Mucosa of descending colon (tissue), 3 donors: ENCODE measurements around the gene DNASE1L3. TPM values are rescaled to one million over a fixed set of nuclear protein-coding genes. Genes with fewer than 3 reads are reported as not detected.
A peak's percentile ranks its signal among the peaks of the same experiment; 100 is the strongest.
"Not testable (repeated sequence)": the region's sequence is repeated elsewhere in the genome, so short reads cannot be mapped to it uniquely, and the experiment has no call there.

Source experiments
- ATAC-seq: fragments of 200-7000 bp; cut with Tn5 transposase; one replicate; pipeline ENCODE4 v1.9.1; 2020; ENCODE audit warnings: mild to moderate bottlenecking, moderate library complexity
- DNase-seq, 3 donors: peaks; one replicate each; pipeline ENCODE4 v3.0.0-alpha.2; 2020
- H3K36me3 ChIP-seq: fragments of 200-600 bp; one replicate; pipeline ENCODE4 v1.8.0; 2021; ENCODE audit warnings: low read depth, mild to moderate bottlenecking
- H3K4me1 ChIP-seq: fragments of 200-600 bp; one replicate; pipeline ENCODE4 v1.8.0; 2021; ENCODE audit warnings: low read depth, mild to moderate bottlenecking
- H3K4me3 ChIP-seq: fragments of 200-600 bp; one replicate; pipeline ENCODE4 v1.8.0; 2021; ENCODE audit warnings: mild to moderate bottlenecking
- H3K9me3 ChIP-seq: fragments of 200-600 bp; one replicate; pipeline ENCODE4 v1.8.0; 2021; ENCODE audit warnings: mild to moderate bottlenecking
- intact Hi-C, 2 donors: fragments of 100-400 bp; cut with DNase I in 1 of 2; cut with micrococcal nuclease in 1 of 2; formaldehyde crosslinking; loops; one replicate each; pipeline versions ENCODE4 v1.11.0 to v1.11.1; 2022; cut with DNase I, micrococcal nuclease
- total RNA-seq, 3 donors: library from RNA; stranded (reverse); fragmentation: NEBNext Ultra II Directional in 2 of 3; extraction: Animal tissue kit (Norgen Biotek cat#: 25700) in 2 of 3; gene quantifications; one replicate each; pipeline versions ENCODE4 v1.2.1 to v1.2.4, GENCODE V29; 2021 to 2023
- TF ChIP-seq, protein P1 (sequence below): fragments of 200-600 bp; IDR thresholded peaks from one replicate; pipeline ENCODE4 v1.8.0; 2022; ENCODE audit warnings: antibody characterized with exemption, mild to moderate bottlenecking
- donor health status: DM: no; HTN: no; CAD: no; lungs with moderate emphysema.
- donor health status: DM: no; HTN: no; CAD: no.
- donor health status: DM: no; HTN: yes; CAD: no.

The DNASE1L3 gene
- total RNA-seq, 3 donors from 2014 or later: 3.3 to 9.6 (median 9.0) TPM

DNA sequence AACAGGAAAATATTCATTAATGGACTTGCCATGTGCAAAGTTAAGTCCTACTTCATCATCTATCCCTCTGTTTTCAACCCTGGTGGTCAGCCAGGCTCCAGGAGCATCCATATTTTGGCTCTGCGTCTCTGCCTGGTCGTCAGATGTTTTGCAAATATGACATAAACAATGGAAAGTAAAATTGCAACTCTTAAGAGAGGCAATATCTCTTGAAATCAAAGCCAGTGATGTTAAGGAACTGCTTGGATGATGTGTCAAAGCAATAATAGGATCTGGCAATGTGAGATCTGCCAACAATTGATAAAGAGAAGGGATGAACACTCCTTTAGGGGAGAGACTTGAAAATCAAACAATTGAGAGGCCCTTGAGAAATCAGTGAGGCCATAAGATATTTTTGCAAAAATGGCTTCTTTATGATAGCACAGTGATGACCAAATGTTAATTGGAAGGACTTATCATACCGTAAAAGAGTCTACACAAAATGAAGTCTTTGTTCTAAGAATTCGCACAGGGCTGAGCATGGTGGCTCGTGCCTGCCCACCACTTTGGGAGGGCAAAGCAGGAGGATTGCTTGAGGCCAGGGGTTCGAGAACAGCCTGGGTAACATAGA is 33.3 kb upstream of the DNASE1L3 start:
- DNase-seq (no peak), ATAC-seq (no peak)
- TF ChIP-seq, protein P1, sequence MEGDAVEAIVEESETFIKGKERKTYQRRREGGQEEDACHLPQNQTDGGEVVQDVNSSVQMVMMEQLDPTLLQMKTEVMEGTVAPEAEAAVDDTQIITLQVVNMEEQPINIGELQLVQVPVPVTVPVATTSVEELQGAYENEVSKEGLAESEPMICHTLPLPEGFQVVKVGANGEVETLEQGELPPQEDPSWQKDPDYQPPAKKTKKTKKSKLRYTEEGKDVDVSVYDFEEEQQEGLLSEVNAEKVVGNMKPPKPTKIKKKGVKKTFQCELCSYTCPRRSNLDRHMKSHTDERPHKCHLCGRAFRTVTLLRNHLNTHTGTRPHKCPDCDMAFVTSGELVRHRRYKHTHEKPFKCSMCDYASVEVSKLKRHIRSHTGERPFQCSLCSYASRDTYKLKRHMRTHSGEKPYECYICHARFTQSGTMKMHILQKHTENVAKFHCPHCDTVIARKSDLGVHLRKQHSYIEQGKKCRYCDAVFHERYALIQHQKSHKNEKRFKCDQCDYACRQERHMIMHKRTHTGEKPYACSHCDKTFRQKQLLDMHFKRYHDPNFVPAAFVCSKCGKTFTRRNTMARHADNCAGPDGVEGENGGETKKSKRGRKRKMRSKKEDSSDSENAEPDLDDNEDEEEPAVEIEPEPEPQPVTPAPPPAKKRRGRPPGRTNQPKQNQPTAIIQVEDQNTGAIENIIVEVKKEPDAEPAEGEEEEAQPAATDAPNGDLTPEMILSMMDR: no peak
- no peak overlapping the region for H3K4me3 ChIP-seq
- H3K4me1 ChIP-seq: peaks cover 8% of the 10 kb centered on the region
- H3K36me3 ChIP-seq: no peaks in the 10 kb centered on the region
- H3K9me3 ChIP-seq: no peaks in the 10 kb centered on the region
- intact Hi-C loops: no loop called here

DNA sequence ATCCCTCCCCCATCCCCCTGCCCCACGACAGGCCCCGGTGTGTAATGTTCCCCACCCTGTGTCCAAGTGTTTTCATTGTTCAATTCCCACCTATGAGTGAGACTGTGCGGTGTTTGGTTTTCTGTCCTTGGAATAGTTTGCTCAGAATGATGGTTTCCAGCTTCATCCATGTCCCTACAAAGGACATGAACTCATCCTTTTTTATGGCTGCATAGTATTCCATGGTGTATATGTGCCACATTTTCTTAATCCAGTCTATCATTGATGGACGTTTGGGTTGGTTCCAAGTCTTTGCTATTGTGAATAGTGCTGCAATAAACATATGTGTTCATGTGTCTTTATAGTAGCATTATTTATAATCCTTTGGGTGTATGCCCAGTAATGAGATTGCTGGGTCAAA is 32.1 kb upstream of the DNASE1L3 start:
- H3K4me1 ChIP-seq, ATAC-seq, H3K9me3 ChIP-seq, intact Hi-C loops, H3K36me3 ChIP-seq, DNase-seq, H3K4me3 ChIP-seq: not testable (repeated sequence)

DNA sequence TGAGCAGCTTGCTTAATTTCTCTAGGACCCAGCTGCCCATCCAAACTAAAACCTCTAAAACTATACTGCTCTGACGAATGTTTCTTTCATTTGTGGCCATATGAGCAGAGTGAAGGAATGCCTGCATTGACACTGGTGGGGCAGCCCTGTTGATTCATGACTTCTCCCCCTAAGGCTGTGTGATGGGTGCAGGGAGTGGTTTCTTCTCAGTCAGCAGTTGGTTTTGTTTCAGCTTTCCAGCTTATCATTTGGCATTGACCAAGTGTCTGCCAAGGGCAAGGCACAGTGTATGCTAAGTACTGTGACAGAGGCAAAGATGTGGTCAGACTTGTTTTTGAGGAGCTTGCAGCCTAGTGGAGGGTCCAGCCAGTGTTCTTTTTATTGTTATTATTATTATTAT is 31.6 kb upstream of the DNASE1L3 start:
- intact Hi-C loops: no loop called here
- H3K4me3 ChIP-seq: no peak overlapping the region
- H3K4me1 ChIP-seq: peaks cover 6% of the 10 kb centered on the region
- TF ChIP-seq, protein P1: no peak
- DNase-seq (no peak), ATAC-seq (no peak)
- H3K9me3 ChIP-seq: no peaks in the 10 kb centered on the region
- H3K36me3 ChIP-seq: no peaks in the 10 kb centered on the region

DNA sequence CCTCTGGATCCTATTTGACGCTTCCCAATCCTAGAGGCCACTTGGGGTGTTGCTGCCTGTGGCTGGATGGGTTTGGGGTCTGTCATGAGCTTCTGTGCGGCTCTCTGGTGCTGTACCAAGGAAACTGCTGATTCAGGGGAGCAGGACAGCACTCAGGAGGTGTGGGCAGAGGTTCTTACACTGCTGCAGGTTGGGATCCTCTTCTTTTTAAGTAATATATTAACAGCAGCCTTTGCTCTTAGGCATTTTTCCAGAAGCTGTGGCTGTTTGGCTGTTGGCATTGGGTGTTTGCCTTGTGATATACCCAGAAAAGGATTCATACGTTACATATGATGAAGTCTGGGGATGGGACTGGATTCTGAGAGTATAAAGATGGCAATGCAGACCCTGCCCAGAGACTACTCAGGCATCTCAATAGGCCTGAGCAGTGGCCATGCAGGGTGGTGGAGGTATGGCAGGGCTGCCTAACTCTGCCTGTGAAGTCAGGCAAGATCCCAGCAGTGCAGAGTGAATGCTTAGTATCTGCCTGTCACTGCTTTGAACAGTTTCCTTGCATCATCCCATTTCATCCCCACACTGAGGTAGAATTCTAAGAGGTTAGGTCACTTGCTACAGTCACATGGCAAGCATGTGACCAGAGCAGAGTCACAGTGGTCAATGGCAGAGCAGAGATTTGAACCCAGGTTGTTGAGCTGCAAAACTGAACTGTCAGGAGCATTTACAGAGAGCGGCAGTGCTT is 30.7 kb upstream of the DNASE1L3 start:
- Histone ChIP-seq H3K9me3 (no peaks in the 10 kb centered on the region), H3K4me1 (peaks cover 6% of the 10 kb centered on the region), H3K36me3 (no peaks in the 10 kb centered on the region), H3K4me3 (no peak overlapping the region)
- TF ChIP-seq, protein P1: no peak
- no peak for ATAC-seq
- no peak for DNase-seq
- intact Hi-C loops: no loop called here

DNA sequence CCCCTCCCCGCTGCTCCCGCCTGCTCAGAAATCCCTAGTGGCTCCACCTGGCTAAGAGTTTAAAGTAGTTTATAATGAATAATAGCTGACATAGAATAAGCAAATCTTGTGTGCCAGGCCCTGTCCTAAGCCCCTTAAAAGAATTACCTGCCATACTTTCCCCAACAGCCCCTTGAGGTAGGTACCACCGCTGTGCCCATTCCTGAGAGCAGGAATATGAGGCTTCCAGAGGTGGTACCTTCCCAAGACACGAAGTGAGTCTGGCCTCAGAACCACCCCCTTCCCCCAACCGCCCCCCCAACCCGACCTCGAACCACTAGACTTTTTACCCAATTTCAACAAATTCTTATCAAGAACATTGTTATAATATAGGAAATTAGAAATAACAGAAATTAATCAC is 28.1 kb upstream of the DNASE1L3 start:
- no peak for DNase-seq
- Histone ChIP-seq H3K4me3 (no peak overlapping the region), H3K36me3 (no peaks in the 10 kb centered on the region), H3K9me3 (no peaks in the 10 kb centered on the region), H3K4me1 (peaks cover 6% of the 10 kb centered on the region)
- no peak for ATAC-seq
- TF ChIP-seq, protein P1: no peak
- intact Hi-C loops: no loop called here

DNA sequence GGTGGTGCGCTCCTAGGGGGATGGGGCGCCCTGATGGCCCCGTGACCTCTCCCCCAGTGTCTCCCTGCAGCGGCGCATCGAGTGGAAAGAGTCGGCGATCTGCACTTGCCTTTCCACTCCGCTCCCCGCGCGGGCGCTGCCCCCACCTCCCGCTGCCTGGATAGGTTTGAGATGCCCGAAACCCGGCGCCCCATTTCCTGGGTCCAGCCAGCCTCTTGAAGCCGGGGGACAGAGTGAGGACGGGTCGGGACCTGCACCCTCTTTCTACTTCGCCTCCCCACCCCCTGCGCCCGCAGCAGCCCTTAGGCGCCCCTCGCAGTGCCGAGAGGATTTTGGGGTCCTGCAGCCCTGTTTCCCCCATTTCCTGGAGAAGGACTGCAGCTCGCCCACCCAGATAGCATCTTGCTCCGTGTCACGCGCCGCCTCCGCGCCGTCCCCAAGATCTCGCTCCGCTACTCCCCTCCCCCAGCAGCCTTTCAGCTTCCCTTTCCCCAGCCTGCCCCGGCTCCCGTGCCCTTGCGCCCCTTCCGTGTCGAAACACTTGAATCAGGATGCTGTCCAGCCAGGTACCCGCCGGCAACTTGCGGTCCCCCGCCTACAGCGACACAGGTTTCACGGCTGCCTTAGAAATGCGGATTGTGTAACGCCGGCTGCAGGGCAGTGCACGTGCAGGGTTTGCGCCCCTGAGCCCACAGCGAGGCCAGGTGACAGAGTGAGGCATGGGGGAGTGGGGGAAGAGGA is 27.3 kb upstream of the DNASE1L3 start:
- ATAC-seq (peak; percentile 74), DNase-seq (peak; percentile 66 to 86 (median 69))
- TF ChIP-seq, protein P1: no peak
- Histone ChIP-seq H3K4me3 (peak overlapping the region; percentile 54), H3K4me1 (peaks cover 6% of the 10 kb centered on the region), H3K36me3 (no peaks in the 10 kb centered on the region), H3K9me3 (no peaks in the 10 kb centered on the region)
- intact Hi-C loops: no loop called here
